GM21447 (cell line): ENCODE data around the gene TMEM158.

Experiments used
- ATAC-seq: cut with Tn5 transposase; IDR thresholded peaks from one replicate; pipeline ENCODE4 v1.9.1; 2021; ENCODE audit not compliant: unreplicated experiment

The TMEM158 gene

DNA sequence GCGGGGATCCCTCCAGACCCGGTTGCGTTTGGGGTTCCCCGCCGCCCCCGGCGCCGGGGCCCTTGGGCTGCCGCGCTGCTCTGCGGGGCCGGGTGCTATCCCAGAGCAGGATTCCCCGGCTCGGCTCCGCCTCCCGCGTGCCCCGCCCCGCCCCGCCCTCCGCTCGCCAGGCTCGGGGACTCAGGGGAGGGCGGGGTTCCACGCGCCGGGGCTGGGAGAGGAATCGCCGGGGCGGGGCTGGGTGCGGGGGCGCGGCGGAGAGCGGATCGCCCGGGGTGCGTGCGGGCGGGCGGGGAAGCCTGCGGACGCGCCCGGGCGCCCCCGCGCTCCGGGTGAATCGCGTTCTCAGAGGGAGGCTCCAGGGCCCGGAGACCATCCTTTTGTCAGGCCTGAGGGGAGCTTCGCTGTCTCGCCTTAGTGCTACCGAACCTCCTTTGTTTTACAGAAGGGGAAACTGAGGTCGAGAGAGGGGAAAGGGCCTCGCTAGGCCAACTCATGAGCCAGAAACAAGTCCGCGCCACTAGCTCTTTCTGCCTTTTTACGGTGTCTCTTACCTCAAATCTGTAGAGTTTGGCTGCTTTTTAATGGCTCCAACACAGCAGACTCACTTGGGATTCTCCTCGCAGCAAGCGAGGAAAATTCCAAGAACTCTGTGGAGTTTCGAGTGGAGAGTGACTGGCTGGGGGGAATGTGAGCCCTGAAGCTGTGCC, at the start of gene TMEM158:
TSS of gene TMEM158 (minus strand) at position 82 of the 710 bp plus-strand sequence. CDS start 260 bp downstream, outside the sequence.
- peak; percentile 63 for ATAC-seq

- no peak for ATAC-seq
Measured at GRCh38 chr3:45275006-45275704, 49.1 kb upstream of the TMEM158 start.

GRCh38 chr3:45273681-45274515, 47.8 kb upstream of the TMEM158 start:
- ATAC-seq = no peak

DNA sequence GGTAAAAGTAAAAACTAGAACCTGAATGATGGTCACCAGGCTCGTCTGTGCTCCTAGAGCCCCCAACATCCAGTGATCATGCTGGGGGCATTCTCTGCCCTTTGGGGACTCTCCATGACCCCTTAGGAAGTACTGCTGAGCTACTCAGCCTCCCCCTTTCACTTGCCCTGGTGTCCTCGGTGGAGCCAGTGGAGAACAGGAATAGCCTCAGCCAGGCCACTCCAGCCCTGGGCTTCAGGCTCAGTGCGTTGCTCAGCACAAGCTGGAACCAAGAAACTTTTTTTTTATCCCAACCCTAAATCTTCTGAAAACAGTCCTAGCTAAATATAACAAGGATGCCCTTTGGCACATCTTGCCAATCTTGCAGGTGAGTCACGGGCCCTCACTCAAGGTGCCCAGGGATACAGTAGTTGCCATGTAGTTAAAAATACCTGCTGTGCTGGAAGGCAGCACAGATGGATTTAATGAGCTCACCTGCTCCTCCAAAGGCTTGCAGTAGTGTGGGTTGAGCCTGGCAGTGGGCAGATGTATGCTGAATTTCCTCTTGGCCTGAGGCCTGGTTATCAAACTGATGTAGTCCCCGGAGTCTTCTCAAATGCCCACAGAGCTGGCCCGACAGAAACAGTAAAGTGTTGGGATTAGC, 46.9 kb upstream of the TMEM158 start:
- no peak for ATAC-seq

DNA sequence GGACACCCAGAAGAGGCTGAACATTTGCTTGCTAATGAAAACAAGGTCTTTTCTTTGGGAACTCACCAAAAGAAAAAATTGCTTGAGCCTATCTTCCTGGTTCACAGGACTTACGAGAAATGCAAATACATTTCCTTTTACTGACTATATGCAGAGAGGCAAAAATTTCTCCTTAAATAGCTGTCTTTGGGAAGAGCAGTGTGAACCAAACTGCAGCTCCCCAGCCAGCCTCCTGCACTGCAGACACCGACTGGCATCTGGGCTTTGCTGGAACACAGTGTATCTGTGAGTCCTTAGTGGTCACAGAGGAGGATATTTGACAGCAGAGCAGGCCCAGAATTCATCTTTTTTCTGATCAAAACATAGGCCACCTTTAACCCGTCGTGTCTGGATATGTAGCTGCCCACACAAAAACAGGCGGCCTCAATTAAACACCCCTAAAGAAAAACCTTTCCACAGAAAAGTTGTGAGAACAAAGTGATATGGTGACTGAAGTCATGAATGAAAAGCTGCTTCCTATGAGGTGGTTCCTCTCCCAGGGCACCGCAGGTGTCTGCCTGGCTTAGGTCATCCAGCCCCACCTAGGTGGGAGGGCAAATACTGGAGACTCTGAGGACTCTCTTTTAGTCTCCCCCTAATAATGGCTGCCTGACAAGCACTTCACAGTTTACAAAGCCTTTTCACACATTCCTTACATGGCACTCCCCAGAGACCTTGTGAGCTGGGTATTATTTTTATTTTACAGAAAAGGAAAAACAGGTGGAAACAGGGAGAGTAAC, 46.1 kb upstream of the TMEM158 start:
- no peak for ATAC-seq

DNA sequence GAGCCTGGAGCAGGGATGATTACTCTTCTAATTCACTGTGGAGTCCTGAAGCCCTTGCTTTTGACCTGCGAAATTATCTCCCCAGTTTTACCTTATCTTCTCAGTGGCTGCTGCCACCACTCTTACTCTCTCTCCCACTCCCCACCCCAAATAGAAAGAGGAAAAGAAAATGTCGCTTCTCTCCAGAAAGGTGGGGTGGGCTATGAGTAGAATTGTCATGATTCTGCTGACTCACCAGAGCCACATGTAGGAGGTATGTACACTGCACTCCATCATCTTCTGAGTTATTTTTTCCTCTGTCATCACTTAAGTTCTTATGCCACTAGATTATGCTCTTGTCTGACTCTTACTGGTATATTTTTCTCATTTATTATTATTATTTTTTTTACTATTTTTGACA, 43.9 kb upstream of the TMEM158 start:
- ATAC-seq = no peak

DNA sequence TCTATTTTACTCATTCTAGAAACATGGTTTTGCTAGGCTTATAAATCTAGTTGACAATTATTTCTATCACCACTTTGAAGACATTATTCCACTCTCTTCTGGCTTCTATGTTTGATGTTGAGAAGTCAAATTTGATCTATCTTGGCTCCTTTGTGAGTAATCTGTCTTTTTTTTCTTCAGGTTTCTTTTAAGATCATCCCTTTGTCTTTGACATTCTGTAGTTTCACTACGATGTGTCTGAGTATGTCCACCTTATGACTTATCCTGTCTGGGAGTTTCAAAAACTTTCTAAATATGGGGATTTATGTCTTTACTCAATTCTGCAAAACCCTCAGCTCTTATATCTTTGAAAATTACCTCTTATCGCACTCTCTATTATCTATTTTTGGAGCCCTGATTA, 41.0 kb upstream of the TMEM158 start:
- no peak for ATAC-seq

DNA sequence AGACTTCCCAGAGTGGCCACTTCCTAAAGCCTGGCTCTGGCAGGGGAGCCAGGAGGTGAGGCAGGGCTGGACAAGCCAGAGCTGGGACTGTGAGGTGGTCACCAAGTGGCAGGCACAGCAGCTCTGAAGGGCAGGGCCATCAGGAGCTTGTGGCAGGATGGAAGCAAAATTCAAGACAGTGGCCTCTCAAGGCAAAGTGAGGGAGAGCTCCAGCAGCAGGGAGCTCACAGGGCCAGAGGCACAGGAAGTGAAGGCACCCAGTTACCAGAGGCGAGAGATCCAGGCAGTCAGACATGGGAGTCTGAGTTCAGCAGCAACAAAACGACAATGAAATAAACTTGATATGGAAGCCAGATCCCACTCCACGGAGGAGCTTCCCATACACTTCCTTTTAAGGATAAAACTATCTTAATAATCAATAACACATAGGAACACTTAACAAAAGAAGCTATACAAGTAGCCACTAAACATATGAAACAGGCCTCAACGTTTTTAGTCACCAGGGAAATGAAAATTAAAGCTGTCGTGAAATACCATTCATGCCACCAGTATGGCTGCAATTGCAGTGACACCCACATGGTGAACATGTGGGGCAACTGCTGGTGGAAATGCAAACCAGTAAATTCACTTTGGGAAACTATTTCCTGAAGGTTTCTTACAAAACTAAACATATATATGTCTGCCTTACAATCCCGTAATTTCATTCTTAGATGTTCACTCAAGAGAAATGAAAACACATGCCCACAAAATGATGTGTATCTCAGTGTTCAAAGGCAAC, 35.4 kb upstream of the TMEM158 start:
- ATAC-seq = no peak

DNA sequence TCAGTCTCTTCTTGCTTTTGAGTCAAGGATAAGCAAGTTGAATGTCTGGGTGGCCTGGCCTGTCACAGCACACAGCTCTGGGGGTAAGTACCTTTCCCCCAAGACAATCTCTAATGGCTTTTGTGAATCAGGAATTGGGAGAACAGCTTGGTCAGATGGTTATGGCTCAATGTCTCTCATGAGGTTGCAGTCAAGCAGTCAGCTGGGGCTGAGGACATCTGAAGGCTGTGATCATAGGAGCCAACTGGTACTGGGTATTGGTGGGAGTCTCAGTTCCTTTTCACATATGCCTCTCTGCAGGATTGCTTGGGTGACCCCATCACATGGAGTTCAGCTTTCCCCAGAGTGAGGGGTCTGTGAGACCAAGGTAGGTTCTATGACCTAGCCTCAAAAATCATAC, 33.0 kb upstream of the TMEM158 start:
- no peak for ATAC-seq

DNA sequence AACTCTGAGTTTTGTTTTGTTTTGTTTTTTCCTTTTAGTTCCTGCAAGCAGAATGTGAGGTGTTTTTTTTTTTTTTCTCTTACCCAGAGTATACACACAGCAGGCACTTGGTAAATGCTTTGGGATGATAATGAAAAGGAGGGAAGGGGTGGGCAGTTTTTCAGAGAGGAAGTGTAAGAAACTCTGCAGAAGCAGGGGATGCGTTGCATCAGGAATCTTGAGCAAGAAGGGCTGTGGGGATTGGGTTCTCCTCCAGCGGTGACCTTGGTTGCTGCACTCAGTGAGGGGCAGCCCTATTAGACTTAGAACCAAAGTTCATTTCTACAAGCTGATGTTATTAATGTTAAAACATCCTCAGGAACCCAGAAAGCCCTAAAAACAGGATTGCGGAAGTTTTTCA, 32.2 kb upstream of the TMEM158 start:
- ATAC-seq = no peak

DNA sequence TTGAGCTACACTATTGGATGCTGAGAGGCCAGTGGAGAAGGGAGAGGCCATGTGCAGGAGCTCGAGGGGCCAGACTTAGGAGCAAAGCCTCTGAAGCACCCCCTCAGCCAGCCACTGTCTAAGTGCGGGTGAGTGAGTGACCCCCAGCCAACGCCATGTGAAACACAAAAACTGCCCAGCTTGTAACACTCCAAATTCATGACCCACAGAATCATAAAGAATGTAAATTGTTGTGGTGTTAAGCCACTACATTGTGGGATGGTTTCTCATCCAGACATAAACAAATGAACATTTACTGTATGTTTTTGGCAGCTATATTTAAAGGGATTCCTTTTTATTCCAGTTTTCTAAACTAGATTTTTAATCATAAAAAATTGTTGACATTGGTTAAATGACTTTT, 27.2 kb upstream of the TMEM158 start:
- no peak for ATAC-seq

GRCh38 chr3:45252826-45253225, 26.7 kb upstream of the TMEM158 start:
- no peak for ATAC-seq

GRCh38 chr3:45249391-45249790, 23.3 kb upstream of the TMEM158 start:
- no peak for ATAC-seq

DNA sequence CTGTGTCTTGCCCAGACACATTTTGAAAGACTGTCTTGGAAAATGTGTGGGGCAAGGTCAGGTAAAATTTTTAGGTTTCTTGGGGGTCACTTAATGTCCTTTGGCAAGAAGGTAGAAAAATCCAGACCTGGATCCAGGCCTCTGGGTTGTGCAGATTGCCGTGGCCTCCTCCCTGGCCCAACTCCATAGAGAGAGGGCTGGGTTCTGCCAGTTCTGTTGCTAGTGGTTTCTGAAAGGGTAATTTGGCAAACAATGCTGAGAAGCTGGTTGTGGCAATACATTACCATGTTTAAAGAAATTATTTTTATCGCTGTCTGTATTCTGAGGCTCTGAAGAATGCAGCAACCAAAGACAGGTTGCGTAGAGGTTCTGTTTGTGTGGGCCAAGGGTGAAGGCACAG, 20.2 kb upstream of the TMEM158 start:
- no peak for ATAC-seq

DNA sequence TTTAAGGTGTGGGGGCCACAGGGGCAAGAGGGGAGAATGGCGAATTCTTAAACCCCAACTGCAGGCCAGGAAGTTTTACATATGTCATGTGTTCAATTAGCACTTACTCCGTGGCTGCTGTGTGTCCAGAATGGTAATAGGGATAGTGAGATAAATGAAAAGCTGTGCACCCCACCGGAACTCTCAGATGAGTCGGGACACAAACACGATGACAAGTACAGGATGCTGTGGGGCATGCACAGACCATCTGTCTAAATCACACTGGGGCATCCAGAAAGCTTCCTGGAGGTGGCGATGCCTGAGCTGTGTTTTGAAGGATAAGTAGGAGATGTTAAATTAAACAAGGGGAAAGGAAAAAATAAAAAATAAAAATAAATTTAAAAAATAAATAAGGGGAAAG, 18.3 kb upstream of the TMEM158 start:
- no peak for ATAC-seq

DNA sequence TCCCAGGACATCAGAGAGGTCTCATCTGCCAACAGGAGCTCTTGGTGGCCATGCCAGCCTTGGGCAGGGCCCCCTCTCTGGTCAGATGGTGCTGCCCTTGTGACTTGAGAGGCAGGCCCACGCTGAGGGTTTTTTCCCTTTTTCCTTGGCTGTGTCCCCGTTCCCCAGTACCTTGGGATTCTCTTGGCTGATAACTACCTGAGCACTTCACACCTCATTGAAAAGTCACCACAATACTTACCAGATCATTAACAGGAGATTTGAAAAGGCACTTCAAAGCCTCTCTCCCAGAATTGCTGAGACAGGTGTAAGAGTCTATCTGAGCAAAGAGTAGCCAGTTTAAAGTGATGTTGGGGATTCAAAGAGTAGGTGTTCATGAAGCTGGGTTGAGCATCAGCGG, 15.1 kb upstream of the TMEM158 start:
- ATAC-seq = no peak

GRCh38 chr3:45240292-45240691, 14.2 kb upstream of the TMEM158 start:
- ATAC-seq = no peak

- no peak for ATAC-seq
Measured at GRCh38 chr3:45239254-45239653, 13.2 kb upstream of the TMEM158 start.

- ATAC-seq = no peak
Measured at GRCh38 chr3:45236964-45237363, 10.9 kb upstream of the TMEM158 start.

DNA sequence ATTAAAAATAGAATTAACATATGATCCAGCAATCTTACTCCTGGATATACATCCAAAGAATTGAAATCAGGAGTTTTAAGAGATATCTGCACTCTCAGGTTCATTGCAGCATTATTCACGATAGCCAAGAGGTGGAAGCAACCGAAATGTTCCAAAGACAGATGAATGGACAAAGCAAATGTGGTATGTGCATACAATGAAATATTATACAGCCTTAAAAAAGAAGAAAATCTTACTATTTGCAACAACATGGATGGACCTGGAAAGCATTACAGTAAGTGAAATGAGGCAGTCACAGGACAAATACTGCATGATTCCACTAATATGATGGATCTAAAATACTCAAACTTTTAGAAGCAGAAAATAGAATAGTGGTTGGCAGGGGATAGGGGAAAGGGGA, 9.3 kb upstream of the TMEM158 start:
- no peak for ATAC-seq
